ENCODE data around the gene CLPSL2.

The CLPSL2 gene

GRCh38 chr6:35788423-35788982 is 12.1 kb downstream of the CLPSL2 start:
- no peak for FAIRE-seq

DNA sequence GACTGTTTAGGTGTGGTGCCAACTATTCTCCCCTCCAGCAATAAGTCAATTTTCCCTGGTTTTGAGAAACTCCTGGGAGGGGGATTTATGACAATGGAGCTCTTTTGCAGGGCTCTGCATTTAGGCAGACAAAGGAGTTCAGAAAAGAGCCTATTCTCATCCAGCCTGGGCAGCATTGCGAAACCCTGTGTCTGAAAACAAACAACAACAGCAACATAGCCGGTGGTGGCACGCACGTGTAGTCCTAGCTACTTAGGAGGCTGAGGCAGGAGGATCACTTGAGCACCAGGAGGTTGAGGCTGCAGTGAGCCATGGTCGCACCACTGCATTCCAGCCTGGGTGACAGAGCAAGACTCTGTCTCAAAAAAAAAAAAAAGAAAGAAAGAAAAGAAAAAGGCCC is 14.3 kb downstream of the CLPSL2 start:
- no peak for FAIRE-seq

- no peak for FAIRE-seq
Observed at GRCh38 chr6:35794536-35795452, 18.4 kb downstream of the CLPSL2 start.

DNA sequence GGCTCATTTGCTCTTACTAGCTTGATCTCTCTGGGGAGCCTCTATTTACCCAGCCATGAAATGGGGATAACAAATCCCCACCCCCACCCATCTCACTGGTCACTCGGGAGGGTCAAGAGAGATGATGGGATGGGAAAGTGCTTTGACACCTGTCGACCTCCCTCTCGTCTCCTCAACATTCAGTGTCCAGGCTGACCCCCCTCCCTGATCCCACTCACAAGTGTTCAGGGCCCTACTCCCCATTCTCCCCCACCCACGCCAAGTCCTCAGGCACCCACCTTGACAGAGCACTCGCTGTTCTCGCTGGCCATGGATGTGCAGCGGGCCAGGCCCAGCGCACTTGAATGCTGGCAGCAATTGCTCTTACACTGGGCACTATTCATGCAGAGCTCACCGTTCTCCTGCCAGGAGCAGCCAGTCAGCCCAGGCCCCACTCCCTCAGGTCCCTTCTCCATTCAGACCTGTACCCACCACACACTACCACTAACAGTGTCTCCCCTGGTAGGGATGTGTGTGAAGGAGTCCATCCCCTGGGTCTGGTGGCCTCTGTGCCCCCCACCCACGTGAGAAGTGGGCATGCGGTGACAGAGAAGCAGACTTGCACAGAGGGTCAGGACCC is 19.2 kb downstream of the CLPSL2 start:
- no peak for FAIRE-seq

- no peak for FAIRE-seq
Observed at GRCh38 chr6:35796236-35796635, 19.8 kb downstream of the CLPSL2 start.

- no peak for FAIRE-seq
Observed at GRCh38 chr6:35797837-35798526, 21.6 kb downstream of the CLPSL2 start.

GRCh38 chr6:35798706-35799105 is 22.3 kb downstream of the CLPSL2 start:
- no peak for FAIRE-seq

DNA sequence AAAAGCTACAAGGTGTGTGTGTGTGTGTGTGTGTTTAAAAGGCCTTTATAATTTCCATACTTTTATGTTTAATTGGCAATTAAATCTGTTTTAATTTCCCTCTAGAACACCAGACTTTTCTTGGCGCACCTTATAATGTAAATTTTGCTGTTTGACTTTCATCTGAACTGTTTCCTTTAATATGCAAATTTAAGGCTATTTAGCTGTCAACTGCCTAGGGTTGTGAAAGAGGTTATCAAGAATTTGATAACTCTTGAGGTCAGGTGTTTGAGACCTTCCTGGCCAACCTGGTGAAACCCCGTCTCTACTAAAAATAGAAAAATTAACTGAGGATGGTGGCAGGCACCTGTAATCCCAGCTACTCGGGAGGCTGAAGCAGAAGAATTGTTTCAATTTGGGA is 24.8 kb downstream of the CLPSL2 start:
- FAIRE-seq = no peak

- no peak for FAIRE-seq
Observed at GRCh38 chr6:35804996-35805736, 28.8 kb downstream of the CLPSL2 start, which contains the start of gene LHFPL5. TSS of gene LHFPL5 (plus strand) at chr6:35805352. CDS start at chr6:35805671, 319 bp downstream.

GRCh38 chr6:35808688-35809087 is 32.3 kb downstream of the CLPSL2 start:
- no peak for FAIRE-seq

- FAIRE-seq = no peak
Observed at GRCh38 chr6:35809809-35810208, 33.4 kb downstream of the CLPSL2 start.

DNA sequence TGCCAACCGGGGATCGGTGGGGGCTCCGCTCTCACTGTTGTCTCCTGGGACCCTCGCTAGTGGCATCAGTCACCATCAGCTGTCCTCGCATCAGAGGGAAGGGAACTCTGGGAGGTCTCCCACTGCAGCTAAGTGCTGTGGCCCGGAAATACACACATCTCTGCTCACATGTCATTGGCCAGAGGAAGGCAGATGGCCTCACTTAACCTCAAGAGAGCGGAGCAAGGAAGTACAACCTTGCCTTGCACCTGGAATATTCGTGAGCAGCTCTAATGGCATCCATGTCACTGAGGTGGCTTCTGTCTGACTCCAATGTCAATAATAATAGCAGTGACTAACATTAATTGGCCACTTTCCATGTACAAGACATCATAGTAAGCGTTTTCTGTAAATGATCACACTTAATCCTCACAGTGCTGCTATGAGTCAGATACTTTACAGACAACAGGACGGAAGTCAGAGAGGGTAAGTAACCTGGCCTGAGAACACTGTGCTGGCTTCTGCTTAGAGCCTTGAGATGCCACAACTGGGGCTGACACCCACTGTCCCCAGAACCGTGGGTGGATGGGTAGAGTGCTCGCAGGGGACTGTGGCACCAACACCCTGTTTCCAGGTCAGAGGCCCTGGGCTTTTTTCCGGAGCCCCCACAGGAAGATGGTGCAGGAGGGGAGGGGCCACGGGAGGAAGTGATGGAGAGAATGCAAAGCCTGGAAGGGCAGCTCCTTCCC is 34.7 kb downstream of the CLPSL2 start:
- no peak for FAIRE-seq

DNA sequence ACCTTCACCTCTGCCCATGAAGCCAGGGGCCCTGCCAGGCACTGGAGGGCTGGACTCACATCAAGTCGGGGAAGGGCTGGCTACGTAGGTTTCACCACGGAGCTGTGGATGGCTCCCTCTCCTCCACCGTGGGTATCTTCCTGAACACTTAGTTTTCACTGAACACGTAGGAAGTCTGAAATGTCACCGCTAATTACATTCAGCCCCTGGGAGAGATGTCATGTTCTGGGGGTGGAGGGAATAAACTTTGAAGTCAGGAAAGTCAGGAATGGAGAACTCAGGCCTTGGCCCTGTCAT is 35.2 kb downstream of the CLPSL2 start:
- FAIRE-seq = no peak

- no peak for FAIRE-seq
Observed at GRCh38 chr6:35817515-35817914, 41.1 kb downstream of the CLPSL2 start.

DNA sequence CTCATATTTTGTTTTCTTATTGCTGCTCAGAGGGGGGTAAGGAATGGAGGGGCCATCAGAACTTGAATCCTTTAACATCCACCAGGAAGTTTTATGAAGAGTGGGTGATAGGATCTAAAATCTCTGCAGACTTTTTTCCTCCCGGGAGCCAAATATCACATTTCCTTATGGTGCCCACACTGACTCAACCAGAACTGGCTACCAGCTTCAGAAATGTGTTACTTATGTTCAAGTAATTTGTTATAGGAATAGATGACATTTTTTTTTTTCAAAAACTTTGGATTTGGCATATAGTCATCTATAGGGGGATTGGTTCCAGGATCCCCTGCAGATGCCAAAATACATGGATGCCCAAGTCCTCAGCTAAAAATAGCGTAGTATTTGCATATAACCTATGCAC is 47.2 kb downstream of the CLPSL2 start:
- no peak for FAIRE-seq

- no peak for FAIRE-seq
Observed at GRCh38 chr6:35824552-35825192, 48.3 kb downstream of the CLPSL2 start.
